Vagina (tissue), 2 donors: ENCODE data around the gene SLC6A3. TPM values are rescaled to one million over a fixed set of nuclear protein-coding genes. Genes with fewer than 3 reads are reported as not detected.

Source experiments
- DNase-seq, 2 donors: peaks; one replicate each; pipeline ENCODE4 v3.0.0-alpha.2; 2017; ENCODE audit errors: extremely low spot score in 2 of 2
- H3K27ac ChIP-seq: fragments of 200-600 bp; sonication (generic); one replicate; pipeline ENCODE4 v1.5.1; 2019
- H3K27me3 ChIP-seq: fragments of 200-600 bp; sonication (generic); one replicate; pipeline ENCODE4 v1.5.1; 2019
- H3K36me3 ChIP-seq, 2 donors: fragments of 200-600 bp; sonication (generic); one replicate each; pipeline ENCODE4 v1.5.1; 2017 to 2019
- H3K4me1 ChIP-seq: fragments of 200-600 bp; sonication (generic); one replicate; pipeline ENCODE4 v1.5.1; 2019
- H3K4me3 ChIP-seq, 2 donors: fragments of 200-600 bp; sonication (generic); 1 replicate in 1 of 2; 2 replicates in 1 of 2; pipeline ENCODE4 v1.5.1; 2016 to 2019
- H3K9me3 ChIP-seq: fragments of 200-600 bp; sonication (generic); one replicate; pipeline ENCODE4 v1.5.1; 2019
- CTCF ChIP-seq, 3 experiments: fragments of 450-650 bp in 2 of 3; fragments of 200-600 bp in 1 of 3; sonication (generic) in 1 of 3; IDR thresholded peaks; one replicate each; pipeline ENCODE4 v1.5.1; 2017 to 2019; ENCODE audit warnings: antibody characterized with exemption in 3 of 3, mild to moderate bottlenecking in 2 of 3, moderate library complexity in 2 of 3
- POLR2A ChIP-seq, 2 donors: fragments of 450-650 bp; IDR thresholded peaks; one replicate each; pipeline ENCODE4 v1.6.1; 2017; ENCODE audit warnings: antibody characterized with exemption in 2 of 2, mild to moderate bottlenecking in 2 of 2, moderate library complexity in 2 of 2
- POLR2AphosphoS5 ChIP-seq, 2 donors: sonication (generic); formaldehyde crosslinking; IDR thresholded peaks; one replicate each; pipeline ENCODE4 v1.9.0; 2017; ENCODE audit warnings: antibody characterized with exemption in 2 of 2, mild to moderate bottlenecking in 2 of 2, low read depth in 1 of 2; ENCODE audit not compliant: insufficient read depth in 1 of 2
- intact Hi-C: fragments of 100-400 bp; cut with DNase I; formaldehyde crosslinking; loops from one replicate; pipeline ENCODE4 v1.15.1; 2023
- total RNA-seq: library from RNA; depleted of rRNA; stranded (reverse); fragments of >200 nt; gene quantifications from one replicate; pipeline ENCODE4 v1.2.3, GENCODE V29; 2016

The SLC6A3 gene
- total RNA-seq, 1 donor from 2014 or later, result 0.49 TPM

- no peak overlapping the region for H3K4me3 ChIP-seq
- no peak for DNase-seq
- H3K36me3 ChIP-seq, result no peaks in the 10 kb centered on the region
- no peaks in the 10 kb centered on the region for H3K4me1 ChIP-seq
- intact Hi-C loops, result no loop called here
- H3K27me3 ChIP-seq, result no peaks in the 10 kb centered on the region
- no peak overlapping the region for H3K27ac ChIP-seq
- TF ChIP-seq POLR2A (IDR thresholded peaks at IDR 0.05) (no peak), CTCF (IDR thresholded peaks at IDR 0.05) (no peak), POLR2AphosphoS5 (IDR thresholded peaks at IDR 0.05; ENCODE audit: insufficient read depth in 1 of 2, low read depth in 1 of 2) (no peak)
- no peaks in the 10 kb centered on the region for H3K9me3 ChIP-seq
Measured at GRCh38 chr5:1436036-1436435, 9.2 kb downstream of the SLC6A3 start.

- no peak overlapping the region for H3K4me3 ChIP-seq
Measured at GRCh38 chr5:1435369-1435768, 9.9 kb downstream of the SLC6A3 start.

GRCh38 chr5:1432296-1432695, 12.9 kb downstream of the SLC6A3 start:
- no peak overlapping the region for H3K27ac ChIP-seq
- intact Hi-C loops, result no loop called here
- DNase-seq, result no peak
- no peaks in the 10 kb centered on the region for H3K4me1 ChIP-seq
- H3K9me3 ChIP-seq, result peaks cover 19% of the 10 kb centered on the region
- H3K36me3 ChIP-seq, result no peaks in the 10 kb centered on the region
- no peak for TF ChIP-seq POLR2A (IDR thresholded peaks at IDR 0.05)
- H3K4me3 ChIP-seq, result no peak overlapping the region
- no peaks in the 10 kb centered on the region for H3K27me3 ChIP-seq

More at GRCh38 chr5:1435369-1435768, 9.9 kb downstream of the SLC6A3 start:
- no peaks in the 10 kb centered on the region for H3K27me3 ChIP-seq
- no peaks in the 10 kb centered on the region for H3K36me3 ChIP-seq
- no peaks in the 10 kb centered on the region for H3K4me1 ChIP-seq
- no peak overlapping the region for H3K27ac ChIP-seq
- no peaks in the 10 kb centered on the region for H3K9me3 ChIP-seq
- no peak for TF ChIP-seq POLR2AphosphoS5 (IDR thresholded peaks at IDR 0.05; ENCODE audit: insufficient read depth in 1 of 2, low read depth in 1 of 2)
- no peak for TF ChIP-seq POLR2A (IDR thresholded peaks at IDR 0.05)
- TF ChIP-seq CTCF (IDR thresholded peaks at IDR 0.05), result no peak
- DNase-seq, result no peak
- intact Hi-C loops, result no loop called here

GRCh38 chr5:1431896-1432295, 13.3 kb downstream of the SLC6A3 start:
- Histone ChIP-seq H3K4me3 (no peak overlapping the region), H3K4me1 (no peaks in the 10 kb centered on the region), H3K9me3 (peaks cover 19% of the 10 kb centered on the region), H3K36me3 (no peaks in the 10 kb centered on the region), H3K27ac (no peak overlapping the region), H3K27me3 (no peaks in the 10 kb centered on the region)
- no peak for TF ChIP-seq CTCF (IDR thresholded peaks at IDR 0.05)
- TF ChIP-seq POLR2A (IDR thresholded peaks at IDR 0.05), result no peak
- no peak for TF ChIP-seq POLR2AphosphoS5 (IDR thresholded peaks at IDR 0.05; ENCODE audit: insufficient read depth in 1 of 2, low read depth in 1 of 2)
- no peak for DNase-seq
- intact Hi-C loops, result no loop called here

GRCh38 chr5:1431021-1431811, 14.0 kb downstream of the SLC6A3 start:
- no peak for DNase-seq
- no peak for TF ChIP-seq POLR2A (IDR thresholded peaks at IDR 0.05)
- TF ChIP-seq POLR2AphosphoS5 (IDR thresholded peaks at IDR 0.05; ENCODE audit: insufficient read depth in 1 of 2, low read depth in 1 of 2), result no peak
- no peak for TF ChIP-seq CTCF (IDR thresholded peaks at IDR 0.05)

More at GRCh38 chr5:1431021-1431811, 14.0 kb downstream of the SLC6A3 start:
- no peaks in the 10 kb centered on the region for H3K4me1 ChIP-seq
- intact Hi-C loops, result no loop called here
- H3K27me3 ChIP-seq, result no peaks in the 10 kb centered on the region
- H3K4me3 ChIP-seq, result no peak overlapping the region
- H3K36me3 ChIP-seq, result no peaks in the 10 kb centered on the region
- H3K27ac ChIP-seq, result no peak overlapping the region
- peaks cover 19% of the 10 kb centered on the region for H3K9me3 ChIP-seq
